ENCODE measurements around the gene ZSWIM8.
"Not testable (repeated sequence)": the region's sequence is repeated elsewhere in the genome, so short reads cannot be mapped to it uniquely, and the experiment has no call there.

GRCh38 chr10:73740501-73741254 is 44.7 kb upstream of the ZSWIM8 start:
- not testable (repeated sequence) for TF ChIP-seq CTCF (IDR thresholded peaks at IDR 0.05; ENCODE audit: low read length); EZH2 (optimal IDR thresholded peaks at IDR 0.05; ENCODE audit: low read depth, low read length)

Measured in MM.1S (cell line).